Liver (tissue), 9 donors: ENCODE data around the gene FAH. TPM values are rescaled to one million over a fixed set of nuclear protein-coding genes. Genes with fewer than 3 reads are reported as not detected.

Experiments used
- DNase-seq: peaks from one replicate; pipeline ENCODE4 v3.0.0-alpha.2; 2017; ENCODE audit warnings: low spot score
- H3K27ac ChIP-seq, 2 donors: one replicate each; pipeline ENCODE4 v1.7.0; 2013; ENCODE audit warnings: inconsistent platforms in 2 of 2, low read length in 2 of 2, control low read depth in 1 of 2, low read depth in 1 of 2, mild to moderate bottlenecking in 1 of 2
- H3K27me3 ChIP-seq, 4 donors: one replicate each; pipeline versions ENCODE4 v1.6.1 to v1.7.0; 2013; ENCODE audit warnings: low read length in 3 of 4, inconsistent platforms in 1 of 4, mild to moderate bottlenecking in 1 of 4, moderate library complexity in 1 of 4; ENCODE audit not compliant: control insufficient read depth in 4 of 4, insufficient read depth in 4 of 4
- H3K36me3 ChIP-seq, 4 donors: one replicate each; pipeline versions ENCODE4 v1.6.1 to v1.7.0; 2013; ENCODE audit warnings: low read length in 3 of 4, mild to moderate bottlenecking in 3 of 4, low read depth in 1 of 4, moderate library complexity in 1 of 4; ENCODE audit not compliant: control insufficient read depth in 4 of 4, insufficient read depth in 3 of 4
- H3K4me1 ChIP-seq, 4 donors: one replicate each; pipeline versions ENCODE4 v1.6.1 to v1.7.0; 2013; ENCODE audit warnings: low read length in 3 of 4, mild to moderate bottlenecking in 3 of 4, moderate library complexity in 1 of 4; ENCODE audit not compliant: control insufficient read depth in 4 of 4, insufficient read depth in 4 of 4
- H3K4me3 ChIP-seq, 3 donors: one replicate each; pipeline versions ENCODE4 v1.6.1 to v1.7.0; 2013; ENCODE audit warnings: low read length in 3 of 3, control low read depth in 1 of 3, low read depth in 1 of 3, mild to moderate bottlenecking in 1 of 3
- H3K9ac ChIP-seq, 2 donors: one replicate each; pipeline ENCODE4 v1.7.0; 2013; ENCODE audit warnings: low read length in 2 of 2, mild to moderate bottlenecking in 2 of 2, moderate library complexity in 2 of 2, control low read depth in 1 of 2, low read depth in 1 of 2
- H3K9me3 ChIP-seq, 4 donors: one replicate each; pipeline versions ENCODE4 v1.6.1 to v1.7.0; 2013; ENCODE audit warnings: low read length in 3 of 4; ENCODE audit not compliant: control insufficient read depth in 4 of 4
- EGR1 ChIP-seq, 2 donors: IDR thresholded peaks; 2 replicates each; pipeline ENCODE4 v1.6.1; 2016 to 2018; ENCODE audit warnings: antibody characterized with exemption in 2 of 2, low read depth in 2 of 2
- GABPA ChIP-seq, 2 donors: IDR thresholded peaks in 1 of 2; conservative IDR thresholded peaks in 1 of 2; 2 replicates each; pipeline ENCODE4 v1.6.1; 2016; ENCODE audit warnings: antibody characterized with exemption in 2 of 2, mild to moderate bottlenecking in 1 of 2, moderate library complexity in 1 of 2
- HNF4A ChIP-seq, 2 donors: conservative IDR thresholded peaks; 2 replicates each; pipeline ENCODE4 v1.6.1; 2016; ENCODE audit warnings: antibody characterized with exemption in 2 of 2, mild to moderate bottlenecking in 2 of 2
- JUND ChIP-seq, 2 donors: IDR thresholded peaks; 2 replicates each; pipeline ENCODE4 v1.6.1; 2016; ENCODE audit warnings: antibody characterized with exemption in 2 of 2
- NR2F2 ChIP-seq: IDR thresholded peaks from 2 replicates; pipeline ENCODE4 v1.6.1; 2016; ENCODE audit warnings: antibody characterized with exemption
- SP1 ChIP-seq: IDR thresholded peaks from 2 replicates; pipeline ENCODE4 v1.6.1; 2018; ENCODE audit warnings: antibody characterized with exemption, mild to moderate bottlenecking
- TAF1 ChIP-seq: conservative IDR thresholded peaks from 2 replicates; pipeline ENCODE4 v1.6.1; 2016; ENCODE audit warnings: antibody characterized with exemption, mild to moderate bottlenecking
- YY1 ChIP-seq: IDR thresholded peaks from 2 replicates; pipeline ENCODE4 v1.6.1; 2016; ENCODE audit warnings: antibody characterized with exemption, mild to moderate bottlenecking
- WGBS: extraction: QIAGEN DNeasy Blood & Tissue Kit; methylation state at CpG from one replicate; pipeline ENCODE4 v1.1.7; 2013; 5-methylcytosine and 5-hydroxymethylcytosine counted together
- polyA plus RNA-seq, 2 donors: library from polyadenylated mRNA; stranded (reverse) in 1 of 2; unstranded in 1 of 2; fragments of 200-250 nt in 1 of 2; fragments of >200 nt in 1 of 2; fragmentation: Nextera tagmentation in 1 of 2; extraction: Ambion mirVana in 1 of 2; gene quantifications; one replicate each; pipeline versions ENCODE4 v1.2.1 to v1.2.3, GENCODE V29; 2013 to 2015
- total RNA-seq, 2 donors: library from RNA; depleted of rRNA; stranded (reverse); fragments of >200 nt; gene quantifications; one replicate each; pipeline ENCODE4 v1.2.3, GENCODE V29; 2014
- TF ChIP-seq, protein P1 (sequence below): fragments of 150-350 bp; IDR thresholded peaks from 2 replicates; pipeline ENCODE4 v1.5.1; 2017; ENCODE audit warnings: improper control_type of control experiment, low read depth, low read length; ENCODE audit not compliant: missing input control
- TF ChIP-seq, protein P2 (sequence below): IDR thresholded peaks from 2 replicates; pipeline ENCODE4 v1.6.1; 2016; ENCODE audit warnings: antibody characterized with exemption
- TF ChIP-seq, protein P3 (sequence below): IDR thresholded peaks from 2 replicates; pipeline ENCODE4 v1.6.1; 2016; ENCODE audit warnings: antibody characterized with exemption
- TF ChIP-seq, protein P4 (sequence below): IDR thresholded peaks from 2 replicates; pipeline ENCODE4 v1.6.1; 2016; ENCODE audit warnings: antibody characterized with exemption
- donor health status: healthy.
- donor health status: healthy.
- donor health status: healthy.
- donor health status: healthy.
- donor health status: healthy.

FAH gene
- total and polyA plus RNA-seq, 4 donors: 42.1 to 226 (median 186) TPM

DNA sequence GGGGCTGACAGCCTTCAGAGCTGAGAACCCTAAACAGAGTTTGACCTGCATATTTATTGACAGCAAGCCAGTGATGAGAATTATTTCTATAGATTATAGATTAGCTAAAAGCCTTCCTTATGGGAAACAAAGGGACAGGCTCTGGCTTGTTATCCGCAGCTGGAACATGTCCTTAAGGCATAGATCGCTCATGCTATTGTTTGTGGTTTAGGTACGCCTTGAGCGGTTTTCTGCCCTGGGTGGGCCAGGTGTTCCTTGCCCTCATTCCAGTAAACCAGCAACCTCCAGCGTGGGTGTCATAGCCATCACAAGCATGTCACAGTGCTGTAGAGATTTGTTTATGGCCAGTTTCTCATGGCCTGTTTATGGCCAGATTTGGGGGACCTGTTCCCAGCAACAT is 10.2 kb upstream of the FAH start:
- no peak for TF ChIP-seq JUND (IDR thresholded peaks at IDR 0.05)
- TF ChIP-seq HNF4A (conservative IDR thresholded peaks at IDR 0.05): no peak
- TF ChIP-seq, protein P1, sequence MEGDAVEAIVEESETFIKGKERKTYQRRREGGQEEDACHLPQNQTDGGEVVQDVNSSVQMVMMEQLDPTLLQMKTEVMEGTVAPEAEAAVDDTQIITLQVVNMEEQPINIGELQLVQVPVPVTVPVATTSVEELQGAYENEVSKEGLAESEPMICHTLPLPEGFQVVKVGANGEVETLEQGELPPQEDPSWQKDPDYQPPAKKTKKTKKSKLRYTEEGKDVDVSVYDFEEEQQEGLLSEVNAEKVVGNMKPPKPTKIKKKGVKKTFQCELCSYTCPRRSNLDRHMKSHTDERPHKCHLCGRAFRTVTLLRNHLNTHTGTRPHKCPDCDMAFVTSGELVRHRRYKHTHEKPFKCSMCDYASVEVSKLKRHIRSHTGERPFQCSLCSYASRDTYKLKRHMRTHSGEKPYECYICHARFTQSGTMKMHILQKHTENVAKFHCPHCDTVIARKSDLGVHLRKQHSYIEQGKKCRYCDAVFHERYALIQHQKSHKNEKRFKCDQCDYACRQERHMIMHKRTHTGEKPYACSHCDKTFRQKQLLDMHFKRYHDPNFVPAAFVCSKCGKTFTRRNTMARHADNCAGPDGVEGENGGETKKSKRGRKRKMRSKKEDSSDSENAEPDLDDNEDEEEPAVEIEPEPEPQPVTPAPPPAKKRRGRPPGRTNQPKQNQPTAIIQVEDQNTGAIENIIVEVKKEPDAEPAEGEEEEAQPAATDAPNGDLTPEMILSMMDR: no peak
- H3K4me1 ChIP-seq: peaks cover 4 to 20% (median 10%) of the 10 kb centered on the region in 4 donors

DNA sequence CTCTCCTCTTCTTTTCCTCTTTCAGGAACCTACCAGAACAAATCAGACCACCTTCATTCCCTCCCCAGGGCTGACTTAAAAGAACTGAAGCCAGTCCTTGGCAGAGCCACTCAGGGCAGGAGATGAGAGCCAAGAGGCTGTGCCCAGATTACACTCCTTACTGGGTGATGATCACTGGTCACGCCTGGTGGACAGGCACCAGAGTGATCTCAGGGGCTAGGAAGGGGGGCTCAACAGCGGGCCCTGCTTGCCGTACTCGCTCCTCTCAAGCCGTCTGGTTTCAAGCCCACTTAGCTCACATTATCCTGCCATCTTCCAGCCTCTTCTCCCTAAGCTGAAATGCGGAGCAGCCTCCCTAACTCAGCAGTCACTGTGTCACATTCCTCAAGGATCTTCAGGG is 1.7 kb upstream of the FAH start:
- H3K4me3 ChIP-seq: peak overlapping the region in 1 of 3 donors; percentile 20
- no peaks in the 10 kb centered on the region for H3K27me3 ChIP-seq
- peak overlapping the region; percentile 85 to 89 for H3K27ac ChIP-seq
- no peaks in the 10 kb centered on the region for H3K9me3 ChIP-seq
- peaks cover 7 to 46% (median 41%) of the 10 kb centered on the region in 4 donors for H3K4me1 ChIP-seq
- peak overlapping the region in 1 of 2 donors; percentile 61 for H3K9ac ChIP-seq
- H3K36me3 ChIP-seq: no peaks in the 10 kb centered on the region
- 55% methylated on average over 6 of the region's 6 CpGs for WGBS
- DNase-seq: no peak
- TF ChIP-seq, protein P2, sequence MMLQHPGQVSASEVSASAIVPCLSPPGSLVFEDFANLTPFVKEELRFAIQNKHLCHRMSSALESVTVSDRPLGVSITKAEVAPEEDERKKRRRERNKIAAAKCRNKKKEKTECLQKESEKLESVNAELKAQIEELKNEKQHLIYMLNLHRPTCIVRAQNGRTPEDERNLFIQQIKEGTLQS: no peak
- TF ChIP-seq NR2F2 (no peak), EGR1 (IDR thresholded peaks at IDR 0.05; ENCODE audit: low read depth in 2 of 2) (no peak)
- TF ChIP-seq, protein P3, sequence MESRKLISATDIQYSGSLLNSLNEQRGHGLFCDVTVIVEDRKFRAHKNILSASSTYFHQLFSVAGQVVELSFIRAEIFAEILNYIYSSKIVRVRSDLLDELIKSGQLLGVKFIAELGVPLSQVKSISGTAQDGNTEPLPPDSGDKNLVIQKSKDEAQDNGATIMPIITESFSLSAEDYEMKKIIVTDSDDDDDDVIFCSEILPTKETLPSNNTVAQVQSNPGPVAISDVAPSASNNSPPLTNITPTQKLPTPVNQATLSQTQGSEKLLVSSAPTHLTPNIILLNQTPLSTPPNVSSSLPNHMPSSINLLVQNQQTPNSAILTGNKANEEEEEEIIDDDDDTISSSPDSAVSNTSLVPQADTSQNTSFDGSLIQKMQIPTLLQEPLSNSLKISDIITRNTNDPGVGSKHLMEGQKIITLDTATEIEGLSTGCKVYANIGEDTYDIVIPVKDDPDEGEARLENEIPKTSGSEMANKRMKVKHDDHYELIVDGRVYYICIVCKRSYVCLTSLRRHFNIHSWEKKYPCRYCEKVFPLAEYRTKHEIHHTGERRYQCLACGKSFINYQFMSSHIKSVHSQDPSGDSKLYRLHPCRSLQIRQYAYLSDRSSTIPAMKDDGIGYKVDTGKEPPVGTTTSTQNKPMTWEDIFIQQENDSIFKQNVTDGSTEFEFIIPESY: no peak
- TF ChIP-seq, protein P1: no peak
- TF ChIP-seq, protein P4, sequence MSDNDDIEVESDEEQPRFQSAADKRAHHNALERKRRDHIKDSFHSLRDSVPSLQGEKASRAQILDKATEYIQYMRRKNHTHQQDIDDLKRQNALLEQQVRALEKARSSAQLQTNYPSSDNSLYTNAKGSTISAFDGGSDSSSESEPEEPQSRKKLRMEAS: no peak

More for the DNA sequence above, 10.2 kb upstream of the FAH start:
- no peak for DNase-seq
- H3K9ac ChIP-seq: no peak overlapping the region
- H3K9me3 ChIP-seq: no peaks in the 10 kb centered on the region
- WGBS: 94% methylated on average over 5 of the region's 5 CpGs
- peak overlapping the region; percentile 68 to 80 for H3K27ac ChIP-seq
- no peaks in the 10 kb centered on the region for H3K36me3 ChIP-seq
- no peaks in the 10 kb centered on the region for H3K27me3 ChIP-seq
- no peak overlapping the region for H3K4me3 ChIP-seq

DNA sequence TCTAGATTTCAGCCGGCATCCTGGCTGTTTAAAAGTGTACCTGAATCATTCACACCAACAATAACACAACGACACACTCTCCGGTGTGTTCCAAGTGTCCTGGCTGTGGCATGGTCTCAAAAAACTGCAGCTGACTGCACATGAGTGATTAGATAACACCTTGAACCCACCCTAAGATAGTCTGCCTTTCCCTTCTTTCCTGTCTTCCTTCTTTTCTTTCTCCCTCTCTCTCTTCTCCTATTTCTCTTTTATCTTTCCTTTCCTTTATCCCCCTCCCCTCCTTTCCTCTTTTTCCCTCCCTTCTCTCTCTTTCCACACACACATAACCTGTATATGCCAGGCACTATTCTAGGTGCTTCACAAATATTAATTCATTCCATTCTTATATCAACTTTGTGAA is 1.2 kb upstream of the FAH start:
- no peaks in the 10 kb centered on the region for H3K36me3 ChIP-seq
- DNase-seq: no peak
- WGBS: 46% methylated on average over 3 of the region's 3 CpGs
- peak overlapping the region; percentile 85 to 89 for H3K27ac ChIP-seq
- peak overlapping the region; percentile 61 to 99 for H3K9ac ChIP-seq
- peaks cover 10 to 50% (median 41%) of the 10 kb centered on the region in 4 donors for H3K4me1 ChIP-seq
- peak overlapping the region in 1 of 3 donors; percentile 64 for H3K4me3 ChIP-seq
- H3K9me3 ChIP-seq: no peaks in the 10 kb centered on the region
- H3K27me3 ChIP-seq: no peaks in the 10 kb centered on the region
- TF ChIP-seq, protein P1: no peak
- TF ChIP-seq YY1 (no peak), JUND (IDR thresholded peaks at IDR 0.05) (no peak), EGR1 (IDR thresholded peaks at IDR 0.05; ENCODE audit: low read depth in 2 of 2) (no peak), HNF4A (conservative IDR thresholded peaks at IDR 0.05) (no peak), TAF1 (no peak), GABPA (IDR thresholded peaks at IDR 0.05 in 1 of 2, conservative IDR thresholded peaks at IDR 0.05 in 1 of 2) (no peak), SP1 (no peak)
- TF ChIP-seq, protein P4: no peak
- TF ChIP-seq, protein P3: no peak
